GM12878 (cell line): ENCODE measurements around the gene OR5M11. TPM values are rescaled to one million over a fixed set of nuclear protein-coding genes. Genes with fewer than 3 reads are reported as not detected.

Experiments used
- ATAC-seq: fragments of 200-7000 bp; cut with Tn5 transposase; 3 replicates; pipeline ENCODE4 v1.9.1; 2020; ENCODE audit warnings: mild to moderate bottlenecking, moderate library complexity
- BruUV-seq: library from RNA; stranded (reverse); fragments of 400-500 nt; replicated peaks from 2 replicates; lab custom pipeline; 2021; lab: Mats Ljungman, UMichigan
- CTCF ChIA-PET: fragments of 300-600 bp; sonication (Branson Sonifier 250); formaldehyde crosslinking; extraction: SDS; loops from one replicate; lab custom pipeline; 2021; ENCODE audit warnings: inconsistent platforms; lab: Yijun Ruan, JAX
- POLR2A ChIA-PET: fragments of 350-600 bp; formaldehyde crosslinking; extraction: SDS; loops from one replicate; lab custom pipeline; 2021; ENCODE audit warnings: inconsistent platforms; lab: Charles Lee
- RAD21 ChIA-PET: fragments of 300-600 bp; sonication (Branson Sonifier 250); formaldehyde crosslinking; loops from one replicate; lab custom pipeline; 2023; ENCODE audit warnings: antibody characterized with exemption; ENCODE audit not compliant: unreplicated experiment; lab: Charles Lee
- SMC1A ChIA-PET: fragments of 300-600 bp; sonication (Branson Sonifier 250); formaldehyde crosslinking; loops from one replicate; lab custom pipeline; 2023; ENCODE audit not compliant: unreplicated experiment, uncharacterized antibody; lab: Charles Lee
- DNase-seq: peaks from one replicate; pipeline ENCODE4 v3.0.0-alpha.2; 2011; ENCODE audit warnings: low read depth, low spot score
- FAIRE-seq: peaks from 3 replicates; lab custom pipeline; 2011; peaks lifted over from hg19 to GRCh38; lab: Jason Lieb, UNC
- H2AFZ ChIP-seq: 2 replicates; pipeline ENCODE4 v1.6.0; 2011; ENCODE audit warnings: low read depth, low read length, control low read depth; ENCODE audit not compliant: control insufficient read depth
- H3K27ac ChIP-seq: 2 replicates; pipeline ENCODE4 v1.5.1; 2011; ENCODE audit warnings: control low read depth; ENCODE audit not compliant: control insufficient read depth, insufficient read depth
- H3K27me3 ChIP-seq, 2 experiments: replicated peaks in 1 of 2; 2 replicates each; pipeline versions ENCODE4 v1.6.0 to v1.6.1; 2011; ENCODE audit warnings: low read length in 1 of 2; ENCODE audit not compliant: control insufficient read depth in 2 of 2, insufficient read depth in 2 of 2
- H3K36me3 ChIP-seq, 2 experiments: 2 replicates each; pipeline ENCODE4 v1.5.1; 2011; ENCODE audit warnings: low read length in 1 of 2; ENCODE audit not compliant: control insufficient read depth in 2 of 2, insufficient read depth in 2 of 2
- H3K4me1 ChIP-seq: 2 replicates; pipeline ENCODE4 v1.6.1; 2011; ENCODE audit warnings: mild to moderate bottlenecking, low read length, moderate library complexity, mixed read lengths; ENCODE audit not compliant: control insufficient read depth, insufficient read depth
- H3K4me2 ChIP-seq: 2 replicates; pipeline ENCODE4 v1.6.0; 2011; ENCODE audit warnings: control low read depth; ENCODE audit not compliant: control insufficient read depth, insufficient read depth
- H3K4me3 ChIP-seq: fragments of 200-600 bp; sonication (generic); 2 replicates; pipeline ENCODE4 v1.5.1; 2016
- H3K79me2 ChIP-seq: 2 replicates; pipeline ENCODE4 v1.6.0; 2011; ENCODE audit warnings: low read length; ENCODE audit not compliant: control insufficient read depth, insufficient read depth
- H3K9ac ChIP-seq: 2 replicates; pipeline ENCODE4 v1.8.0; 2011; ENCODE audit warnings: low read length, control low read depth, mixed read lengths; ENCODE audit not compliant: control insufficient read depth, insufficient read depth
- H3K9me3 ChIP-seq: replicated peaks from 3 replicates; pipeline ENCODE4 v1.5.1; 2011; ENCODE audit warnings: mild to moderate bottlenecking, low read length; ENCODE audit not compliant: control insufficient read depth, insufficient read depth
- H4K20me1 ChIP-seq: 2 replicates; pipeline ENCODE4 v1.6.0; 2011; ENCODE audit not compliant: control insufficient read depth, insufficient read depth
- CHD2 ChIP-seq: IDR thresholded peaks from 2 replicates; pipeline ENCODE4 v1.6.1; 2011; ENCODE audit warnings: low read depth, low read length, improper control_type of control experiment, borderline replicate concordance
- WGBS: methylation state at CpG from one replicate; pipeline ENCODE4 v1.1.6; 2016; ENCODE audit warnings: low lambda C conversion rate; ENCODE audit not compliant: insufficient replicate concordance, insufficient coverage; ENCODE audit errors: missing lambda C conversion rate; 5-methylcytosine and 5-hydroxymethylcytosine counted together
- in situ Hi-C: fragments of 300-500 bp; cut with MboI; formaldehyde crosslinking; loops from 9 replicates; pipeline ENCODE4 v1.14.3; 2018; ENCODE audit warnings: mixed read lengths
- intact Hi-C: fragments of 100-400 bp; cut with micrococcal nuclease; formaldehyde crosslinking; loops from one replicate; pipeline ENCODE4 v1.14.2; 2022; ENCODE audit not compliant: unreplicated experiment
- polyA plus RNA-seq, 11 experiments: library from polyadenylated mRNA; depleted of rRNA in 4 of 11; unstranded in 6 of 11; stranded (reverse) in 5 of 11; fragments of >200 nt; fragmentation: Nextera tagmentation in 4 of 11; fragmentation: Illumina TruSeq in 1 of 11; extraction: Ambion mirVana in 4 of 11; extraction: Trizol in 1 of 11; gene quantifications; 1 replicate in 1 of 11; 2 replicates in 10 of 11; pipeline versions ENCODE4 v1.2.1 to v1.2.3, GENCODE V29; 2011 to 2016; ENCODE audit warnings: inconsistent platforms in 2 of 11, missing spikeins in 2 of 11, low read depth in 1 of 11
- total RNA-seq, 4 experiments: library from RNA; depleted of rRNA in 3 of 4; stranded (reverse); fragments of >200 nt in 3 of 4; fragmentation: Illumina TruSeq in 1 of 4; extraction: Trizol in 1 of 4; gene quantifications; 2 replicates each; pipeline versions ENCODE4 v1.2.1 to v1.2.3, GENCODE V29; 2013 to 2021

Gene OR5M11
- total and polyA plus RNA-seq, 10 of the 15 experiments (the other 5 are each of a cell fraction or from before 2014, with no cell fraction given): not detected

- H3K79me2 ChIP-seq: no peaks in the 10 kb centered on the region
- no peak for TF ChIP-seq CHD2
- TF ChIP-seq, all 136 proteins: peak for 0
- POLR2A ChIA-PET: no interaction called here
- no peaks in the 10 kb centered on the region for H3K4me1 ChIP-seq
- CTCF ChIA-PET: no interaction called here
- WGBS: 22% methylated on average over 2 of the region's 2 CpGs
- no peak overlapping the region for H3K9ac ChIP-seq
- no peak overlapping the region for H3K4me2 ChIP-seq
- H3K27ac ChIP-seq: no peak overlapping the region
- no TSS peak for BruUV-seq
- H3K9me3 ChIP-seq: no peaks in the 10 kb centered on the region; the same call in 2 of the 3 replicates
- RAD21 ChIA-PET: no interaction called here
- SMC1A ChIA-PET: no interaction called here
- no peak for FAIRE-seq
- no peak for ATAC-seq
- no peaks in the 10 kb centered on the region for H3K36me3 ChIP-seq
- no peak overlapping the region for H2AFZ ChIP-seq
- no peak overlapping the region for H3K4me3 ChIP-seq
- intact Hi-C loops (no loop called here), in situ Hi-C loops (no loop called here)
- no peak for DNase-seq
- H4K20me1 ChIP-seq: no peaks in the 10 kb centered on the region
- H3K27me3 ChIP-seq: no peaks in the 10 kb centered on the region
Measured at GRCh38 chr11:56495117-56495516, 47.9 kb downstream of the OR5M11 start.

Other genes with a start within 250 kb of the OR5M11 start
Only the 7 nearest of the 13 such genes appear.
- gene OR5AL1, start 130.6 kb downstream of the OR5M11 start, total RNA-seq (2014; rRNA removed): not detected in 2 replicates
- not detected in 2 replicates for gene OR5AL1, start 130.6 kb downstream of the OR5M11 start, total RNA-seq (2014; rRNA removed; fragmentation: Illumina TruSeq; extraction: Trizol)
- gene OR5AL1, start 130.6 kb downstream of the OR5M11 start, total RNA-seq (2021): not detected in 2 replicates
- gene OR5AL1, start 130.6 kb downstream of the OR5M11 start, polyA plus RNA-seq (2011; rRNA removed): not detected in 2 replicates
- not detected in 2 replicates for gene OR5AL1, start 130.6 kb downstream of the OR5M11 start, polyA plus RNA-seq (2014; fragmentation: Illumina TruSeq; extraction: Trizol)
- gene OR5AL1, start 130.6 kb downstream of the OR5M11 start, polyA plus RNA-seq (2014; fragmentation: Nextera tagmentation; extraction: Ambion mirVana): not detected
- gene OR5AL1, start 130.6 kb downstream of the OR5M11 start, polyA plus RNA-seq (2014; rRNA removed): not detected in 2 replicates
- gene OR5AL1, start 130.6 kb downstream of the OR5M11 start, polyA plus RNA-seq (2016; fragmentation: Nextera tagmentation; extraction: Ambion mirVana): not detected
- not detected in 2 replicates for gene OR5M3, start 69.9 kb downstream of the OR5M11 start, total RNA-seq (2014; rRNA removed)
- not detected in 2 replicates for gene OR5M3, start 69.9 kb downstream of the OR5M11 start, total RNA-seq (2014; rRNA removed; fragmentation: Illumina TruSeq; extraction: Trizol)
- gene OR5M3, start 69.9 kb downstream of the OR5M11 start, total RNA-seq (2021): not detected in 2 replicates
- gene OR5M3, start 69.9 kb downstream of the OR5M11 start, polyA plus RNA-seq (2011; rRNA removed): not detected in 2 replicates
- gene OR5M3, start 69.9 kb downstream of the OR5M11 start, polyA plus RNA-seq (2014; fragmentation: Illumina TruSeq; extraction: Trizol): not detected in 2 replicates
- not detected for gene OR5M3, start 69.9 kb downstream of the OR5M11 start, polyA plus RNA-seq (2014; fragmentation: Nextera tagmentation; extraction: Ambion mirVana)
- not detected in 2 replicates for gene OR5M3, start 69.9 kb downstream of the OR5M11 start, polyA plus RNA-seq (2014; rRNA removed)
- gene OR5M3, start 69.9 kb downstream of the OR5M11 start, polyA plus RNA-seq (2016; fragmentation: Nextera tagmentation; extraction: Ambion mirVana): not detected
- gene OR5M8, start 51.9 kb downstream of the OR5M11 start, total RNA-seq (2014; rRNA removed): not detected in 2 replicates
- not detected in 2 replicates for gene OR5M8, start 51.9 kb downstream of the OR5M11 start, total RNA-seq (2014; rRNA removed; fragmentation: Illumina TruSeq; extraction: Trizol)
- gene OR5M8, start 51.9 kb downstream of the OR5M11 start, total RNA-seq (2021): not detected in 2 replicates
- not detected in 2 replicates for gene OR5M8, start 51.9 kb downstream of the OR5M11 start, polyA plus RNA-seq (2011; rRNA removed)
- not detected in 2 replicates for gene OR5M8, start 51.9 kb downstream of the OR5M11 start, polyA plus RNA-seq (2014; fragmentation: Illumina TruSeq; extraction: Trizol)
- gene OR5M8, start 51.9 kb downstream of the OR5M11 start, polyA plus RNA-seq (2014; fragmentation: Nextera tagmentation; extraction: Ambion mirVana): not detected
- gene OR5M8, start 51.9 kb downstream of the OR5M11 start, polyA plus RNA-seq (2014; rRNA removed): not detected in 2 replicates
- gene OR5M8, start 51.9 kb downstream of the OR5M11 start, polyA plus RNA-seq (2016; fragmentation: Nextera tagmentation; extraction: Ambion mirVana): not detected
- gene OR5M10, start 34.5 kb upstream of the OR5M11 start, total RNA-seq (2014; rRNA removed): not detected in 2 replicates
- gene OR5M10, start 34.5 kb upstream of the OR5M11 start, total RNA-seq (2014; rRNA removed; fragmentation: Illumina TruSeq; extraction: Trizol): not detected in 2 replicates
- not detected in 2 replicates for gene OR5M10, start 34.5 kb upstream of the OR5M11 start, total RNA-seq (2021)
- not detected in 2 replicates for gene OR5M10, start 34.5 kb upstream of the OR5M11 start, polyA plus RNA-seq (2011; rRNA removed)
- gene OR5M10, start 34.5 kb upstream of the OR5M11 start, polyA plus RNA-seq (2014; fragmentation: Illumina TruSeq; extraction: Trizol): not detected in 2 replicates
- gene OR5M10, start 34.5 kb upstream of the OR5M11 start, polyA plus RNA-seq (2014; fragmentation: Nextera tagmentation; extraction: Ambion mirVana): not detected
- gene OR5M10, start 34.5 kb upstream of the OR5M11 start, polyA plus RNA-seq (2014; rRNA removed): not detected in 2 replicates
- gene OR5M10, start 34.5 kb upstream of the OR5M11 start, polyA plus RNA-seq (2016; fragmentation: Nextera tagmentation; extraction: Ambion mirVana): not detected
- not detected in 2 replicates for gene OR5M1, start 71.6 kb upstream of the OR5M11 start, total RNA-seq (2014; rRNA removed)
- gene OR5M1, start 71.6 kb upstream of the OR5M11 start, total RNA-seq (2014; rRNA removed; fragmentation: Illumina TruSeq; extraction: Trizol): not detected in 2 replicates
- gene OR5M1, start 71.6 kb upstream of the OR5M11 start, total RNA-seq (2021): not detected in 2 replicates
- not detected in 2 replicates for gene OR5M1, start 71.6 kb upstream of the OR5M11 start, polyA plus RNA-seq (2011; rRNA removed)
- not detected in 2 replicates for gene OR5M1, start 71.6 kb upstream of the OR5M11 start, polyA plus RNA-seq (2014; fragmentation: Illumina TruSeq; extraction: Trizol)
- not detected for gene OR5M1, start 71.6 kb upstream of the OR5M11 start, polyA plus RNA-seq (2014; fragmentation: Nextera tagmentation; extraction: Ambion mirVana)
- not detected in 2 replicates for gene OR5M1, start 71.6 kb upstream of the OR5M11 start, polyA plus RNA-seq (2014; rRNA removed)
- not detected for gene OR5M1, start 71.6 kb upstream of the OR5M11 start, polyA plus RNA-seq (2016; fragmentation: Nextera tagmentation; extraction: Ambion mirVana)
- not detected in 2 replicates for gene OR5AP2, start 99.2 kb upstream of the OR5M11 start, total RNA-seq (2014; rRNA removed)
- not detected in 2 replicates for gene OR5AP2, start 99.2 kb upstream of the OR5M11 start, total RNA-seq (2014; rRNA removed; fragmentation: Illumina TruSeq; extraction: Trizol)
- not detected in 2 replicates for gene OR5AP2, start 99.2 kb upstream of the OR5M11 start, total RNA-seq (2021)
- not detected in 2 replicates for gene OR5AP2, start 99.2 kb upstream of the OR5M11 start, polyA plus RNA-seq (2011; rRNA removed)
- not detected in 2 replicates for gene OR5AP2, start 99.2 kb upstream of the OR5M11 start, polyA plus RNA-seq (2014; fragmentation: Illumina TruSeq; extraction: Trizol)
- gene OR5AP2, start 99.2 kb upstream of the OR5M11 start, polyA plus RNA-seq (2014; fragmentation: Nextera tagmentation; extraction: Ambion mirVana): not detected
- not detected in 2 replicates for gene OR5AP2, start 99.2 kb upstream of the OR5M11 start, polyA plus RNA-seq (2014; rRNA removed)
- not detected for gene OR5AP2, start 99.2 kb upstream of the OR5M11 start, polyA plus RNA-seq (2016; fragmentation: Nextera tagmentation; extraction: Ambion mirVana)
- gene OR5AR1, start 120.4 kb upstream of the OR5M11 start, total RNA-seq (2014; rRNA removed): not detected in 2 replicates
- not detected in 2 replicates for gene OR5AR1, start 120.4 kb upstream of the OR5M11 start, total RNA-seq (2014; rRNA removed; fragmentation: Illumina TruSeq; extraction: Trizol)
- gene OR5AR1, start 120.4 kb upstream of the OR5M11 start, total RNA-seq (2021): not detected in 2 replicates
- not detected in 2 replicates for gene OR5AR1, start 120.4 kb upstream of the OR5M11 start, polyA plus RNA-seq (2011; rRNA removed)
- gene OR5AR1, start 120.4 kb upstream of the OR5M11 start, polyA plus RNA-seq (2014; fragmentation: Illumina TruSeq; extraction: Trizol): not detected in 2 replicates
- not detected for gene OR5AR1, start 120.4 kb upstream of the OR5M11 start, polyA plus RNA-seq (2014; fragmentation: Nextera tagmentation; extraction: Ambion mirVana)
- not detected in 2 replicates for gene OR5AR1, start 120.4 kb upstream of the OR5M11 start, polyA plus RNA-seq (2014; rRNA removed)
- not detected for gene OR5AR1, start 120.4 kb upstream of the OR5M11 start, polyA plus RNA-seq (2016; fragmentation: Nextera tagmentation; extraction: Ambion mirVana)